Psoas muscle (tissue), 8 donors: ENCODE results near the gene CDH1. TPM values are rescaled to one million over a fixed set of nuclear protein-coding genes. Genes with fewer than 3 reads are reported as not detected.

Source experiments
- ATAC-seq, 4 donors: fragments of 200-7000 bp; cut with Tn5 transposase; one replicate each; pipeline ENCODE4 v1.9.1; 2020; ENCODE audit warnings: moderate library complexity in 3 of 4, mild to moderate bottlenecking in 2 of 4
- DNase-seq, 2 donors: peaks; one replicate each; pipeline ENCODE4 v3.0.0-alpha.2; 2020
- H3K27ac ChIP-seq: fragments of 200-600 bp; one replicate; pipeline ENCODE4 v1.8.0; 2022
- H3K27me3 ChIP-seq, 3 donors: fragments of 200-600 bp in 1 of 3; one replicate each; pipeline versions ENCODE4 v1.6.1 to v1.8.0; 2013 to 2022; ENCODE audit warnings: low read length in 2 of 3, mild to moderate bottlenecking in 2 of 3, moderate library complexity in 1 of 3; ENCODE audit not compliant: insufficient read depth in 3 of 3
- H3K36me3 ChIP-seq, 2 donors: fragments of 200-600 bp in 1 of 2; one replicate each; pipeline versions ENCODE4 v1.6.1 to v1.8.0; 2013 to 2022; ENCODE audit warnings: low read depth in 1 of 2, mild to moderate bottlenecking in 1 of 2, moderate library complexity in 1 of 2; ENCODE audit not compliant: insufficient read depth in 1 of 2
- H3K4me1 ChIP-seq: fragments of 200-600 bp; one replicate; pipeline ENCODE4 v1.8.0; 2022
- H3K4me3 ChIP-seq: fragments of 200-600 bp; one replicate; pipeline ENCODE4 v1.8.0; 2022; ENCODE audit warnings: mild to moderate bottlenecking
- H3K9me3 ChIP-seq: fragments of 200-600 bp; one replicate; pipeline ENCODE4 v1.8.0; 2022
- CTCF ChIP-seq: fragments of 200-600 bp; IDR thresholded peaks from one replicate; pipeline ENCODE4 v1.8.0; 2022; ENCODE audit warnings: antibody characterized with exemption
- WGBS, 3 donors: extraction: QIAGEN DNeasy Blood & Tissue Kit; methylation state at CpG; one replicate each; pipeline versions ENCODE4 v1.1.6 to v1.1.7; 2013; 5-methylcytosine and 5-hydroxymethylcytosine counted together
- intact Hi-C, 2 donors: fragments of 100-400 bp; cut with DNase I; formaldehyde crosslinking; loops; one replicate each; pipeline versions ENCODE4 v1.11.0 to v1.14.2; 2022
- polyA plus RNA-seq, 3 donors: library from polyadenylated mRNA; stranded (reverse); fragments of 200-250 nt; gene quantifications; one replicate each; pipeline ENCODE4 v1.2.3, GENCODE V29; 2013
- total RNA-seq, 4 donors: library from RNA; stranded (reverse); fragmentation: NEBNext Ultra II Directional in 2 of 4; extraction: Animal tissue kit (Norgen Biotek cat#: 25700) in 2 of 4; gene quantifications; one replicate each; pipeline versions ENCODE4 v1.2.1 to v1.2.4, GENCODE V29; 2021 to 2023
- donor health status: healthy with polysubstance abuse.
- donor health status: DM: no; HTN: no; CAD: no; lungs with moderate emphysema.
- donor health status: Bipolar disorder and iron deficiency.
- donor health status: healthy.
- donor health status: DM: yes; HTN: yes; CAD: no.
- donor health status: DM: no; HTN: no; CAD: no.
- donor health status: DM: no; HTN: no; CAD: no.
- donor health status: DM: yes; HTN: yes; CAD: no.

The CDH1 gene
- total and polyA plus RNA-seq, 7 donors = 0.04 to 0.63 (median 0.09) TPM; not detected in 2

DNA sequence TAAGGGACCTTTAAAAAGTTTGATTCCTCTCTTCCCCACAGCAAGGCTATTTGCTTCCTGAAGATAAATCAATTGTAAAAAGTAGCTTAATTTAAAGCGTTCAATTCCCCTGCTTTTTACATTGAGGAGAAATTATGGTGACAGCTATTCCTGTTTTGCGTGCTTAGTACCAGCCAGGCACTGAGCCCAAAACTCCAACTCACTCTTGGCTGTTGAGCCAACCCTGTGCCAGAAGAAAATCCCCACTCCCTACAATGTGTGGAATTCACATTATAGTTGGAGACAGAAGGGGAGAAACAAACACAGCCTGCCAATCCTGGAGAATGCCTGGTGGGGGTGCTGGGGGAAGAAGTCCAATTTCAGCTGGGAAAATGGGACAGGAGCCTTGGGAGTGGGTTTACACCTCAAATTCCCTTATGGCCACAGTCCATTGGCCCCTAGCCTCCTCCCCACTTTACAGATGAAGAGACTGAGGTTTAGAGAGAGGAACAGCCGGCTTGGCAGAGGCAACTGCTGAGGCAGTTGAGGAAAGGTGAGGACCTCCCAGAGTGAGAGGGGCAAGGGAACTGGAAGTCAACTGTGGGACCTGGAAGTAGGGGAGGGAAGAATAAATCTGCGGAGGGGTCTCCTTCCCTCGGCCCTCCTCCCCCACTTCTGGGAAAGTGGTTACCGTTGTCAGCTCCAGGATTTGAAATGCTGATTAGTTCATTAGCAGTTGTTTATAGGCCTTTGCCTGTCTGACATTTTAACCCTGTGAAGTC, 26.1 kb downstream of the CDH1 start:
- ATAC-seq (no peak), DNase-seq (no peak)
- Histone ChIP-seq H3K4me3 (no peak overlapping the region), H3K4me1 (no peaks in the 10 kb centered on the region), H3K27ac (no peak overlapping the region), H3K9me3 (no peaks in the 10 kb centered on the region), H3K36me3 (no peaks in the 10 kb centered on the region), H3K27me3 (peaks cover 0 to 12% (median 0%) of the 10 kb centered on the region in 3 donors)
- intact Hi-C loops = no loop called here
- 25 to 33% (median 33%) methylated on average over 6 of the region's 6 CpGs for WGBS, 3 donors
- no peak for TF ChIP-seq CTCF

- DNase-seq = no peak
- TF ChIP-seq CTCF = no peak
- 63 to 71% (median 65%) methylated on average over 8 of the region's 8 CpGs for WGBS, 3 donors
- Histone ChIP-seq H3K9me3 (no peaks in the 10 kb centered on the region), H3K4me3 (no peak overlapping the region), H3K4me1 (no peaks in the 10 kb centered on the region), H3K27me3 (peaks cover 0 to 12% (median 0%) of the 10 kb centered on the region in 3 donors), H3K27ac (no peak overlapping the region), H3K36me3 (no peaks in the 10 kb centered on the region)
- intact Hi-C loops = no loop called here
- ATAC-seq = no peak
Observed at GRCh38 chr16:68764862-68765261, 27.8 kb downstream of the CDH1 start.

DNA sequence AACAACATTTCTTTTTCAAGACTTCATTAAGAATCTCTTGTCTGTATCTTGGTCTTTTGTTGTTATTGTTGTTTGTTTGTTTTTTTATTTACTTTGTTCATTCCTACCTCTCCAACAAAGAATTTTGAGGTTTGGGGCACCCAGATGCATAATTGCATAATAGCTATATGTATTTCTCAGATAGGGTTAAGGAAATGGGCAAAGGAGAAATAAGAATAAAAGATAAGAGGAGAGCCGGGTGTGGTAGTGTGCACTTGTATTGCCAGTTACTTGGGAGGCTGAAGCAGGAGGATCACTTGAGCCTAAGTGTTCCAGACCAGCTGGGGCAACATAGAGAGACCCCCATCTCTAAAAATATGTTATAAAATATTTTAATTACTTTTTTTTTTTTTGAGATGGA, 30.5 kb downstream of the CDH1 start:
- Histone ChIP-seq H3K36me3 (no peaks in the 10 kb centered on the region), H3K4me1 (no peaks in the 10 kb centered on the region), H3K9me3 (no peaks in the 10 kb centered on the region), H3K27me3 (peaks cover 0 to 4% (median 0%) of the 10 kb centered on the region in 3 donors), H3K27ac (no peak overlapping the region), H3K4me3 (no peak overlapping the region)
- ATAC-seq (no peak), DNase-seq (no peak)
- intact Hi-C loops = no loop called here
- 62 to 80% (median 70%) methylated on average over 1 of the region's 1 CpG for WGBS, 3 donors
- TF ChIP-seq CTCF = no peak

DNA sequence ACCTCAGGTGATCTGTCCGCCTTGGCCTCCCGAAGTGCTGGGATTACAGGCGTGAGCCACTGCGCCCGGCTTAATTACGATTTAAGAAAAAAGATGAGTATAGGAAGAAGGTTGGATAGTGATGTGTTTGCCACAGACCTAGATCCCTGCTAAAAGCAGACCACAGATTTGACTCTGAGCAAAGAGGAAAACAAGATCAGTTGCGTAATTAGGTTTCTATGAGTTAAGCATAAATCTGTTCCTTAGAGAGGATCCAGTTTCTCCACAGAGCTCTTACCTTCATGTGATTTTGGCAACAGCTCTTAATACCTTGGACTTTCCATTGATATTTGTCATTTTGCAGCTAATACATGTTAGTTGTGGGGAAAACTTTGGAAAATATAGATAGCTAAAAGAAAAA, 31.1 kb downstream of the CDH1 start:
- intact Hi-C loops = no loop called here
- Histone ChIP-seq H3K27ac (no peak overlapping the region), H3K36me3 (no peaks in the 10 kb centered on the region), H3K27me3 (no peaks in the 10 kb centered on the region), H3K4me1 (no peaks in the 10 kb centered on the region), H3K9me3 (no peaks in the 10 kb centered on the region), H3K4me3 (no peak overlapping the region)
- no peak for ATAC-seq
- 81 to 85% (median 82%) methylated on average over 7 of the region's 7 CpGs for WGBS, 3 donors
- TF ChIP-seq CTCF = no peak
- DNase-seq = no peak

DNA sequence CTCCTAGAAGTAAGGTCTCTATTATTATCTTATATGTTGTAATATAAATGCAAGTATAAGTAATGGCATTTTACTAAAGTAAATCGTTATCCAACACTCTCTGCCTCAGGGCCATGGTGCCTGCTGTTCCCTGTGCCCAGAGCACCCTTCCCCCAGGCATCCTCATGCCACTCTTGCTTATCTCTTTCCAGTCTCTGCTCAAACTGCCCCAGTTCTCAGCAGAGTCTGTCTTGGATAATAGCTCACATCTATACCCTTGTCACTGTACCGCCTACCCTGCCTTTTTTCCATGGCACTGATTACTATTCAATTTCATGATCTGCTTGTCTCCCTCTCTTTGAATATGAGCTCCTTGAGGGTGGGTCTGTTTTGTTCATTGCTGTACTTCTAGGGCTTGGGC, 31.7 kb downstream of the CDH1 start:
- TF ChIP-seq CTCF = no peak
- H3K9me3 ChIP-seq = no peaks in the 10 kb centered on the region
- H3K27ac ChIP-seq = no peak overlapping the region
- intact Hi-C loops = no loop called here
- DNase-seq = no peak
- no peak overlapping the region for H3K4me3 ChIP-seq
- no peaks in the 10 kb centered on the region for H3K27me3 ChIP-seq
- no peak for ATAC-seq
- H3K36me3 ChIP-seq = no peaks in the 10 kb centered on the region
- no peaks in the 10 kb centered on the region for H3K4me1 ChIP-seq
- WGBS, 3 donors = 84 to 89% (median 89%) methylated on average over 2 of the region's 2 CpGs
